Loucy (cell line): ENCODE measurements around the gene PNMA1.

Experiments used
- H2AFZ ChIP-seq: fragments of 200-600 bp; sonication (generic); 2 replicates; pipeline ENCODE4 v1.6.0; 2016; ENCODE audit warnings: antibody characterized with exemption, mild to moderate bottlenecking, low read length, moderate library complexity
- H3F3A ChIP-seq: fragments of 200-600 bp; 2 replicates; pipeline ENCODE4 v1.6.0; 2016; ENCODE audit warnings: antibody characterized with exemption, low read depth, mild to moderate bottlenecking
- H3K27me3 ChIP-seq: fragments of 200-600 bp; sonication (generic); 2 replicates; pipeline ENCODE4 v1.6.1; 2014; ENCODE audit warnings: low read length, mild to moderate bottlenecking; ENCODE audit not compliant: insufficient read depth, poor library complexity, severe bottlenecking
- H3K36me3 ChIP-seq: fragments of 200-600 bp; sonication (generic); 2 replicates; pipeline ENCODE4 v1.6.1; 2016; ENCODE audit warnings: low read length; ENCODE audit not compliant: insufficient read depth
- H3K4me1 ChIP-seq: fragments of 200-600 bp; sonication (generic); 2 replicates; pipeline ENCODE4 v1.5.1; 2014; ENCODE audit warnings: low read length, mild to moderate bottlenecking; ENCODE audit not compliant: insufficient read depth, poor library complexity, severe bottlenecking
- H3K4me2 ChIP-seq: fragments of 200-600 bp; sonication (generic); 2 replicates; pipeline ENCODE4 v1.6.0; 2014; ENCODE audit warnings: antibody characterized with exemption, low read length, low read depth, mild to moderate bottlenecking; ENCODE audit not compliant: poor library complexity, severe bottlenecking
- H3K4me3 ChIP-seq: fragments of 200-600 bp; sonication (generic); 2 replicates; pipeline ENCODE4 v1.5.1; 2014; ENCODE audit warnings: low read length, mild to moderate bottlenecking, mixed read lengths; ENCODE audit not compliant: poor library complexity, severe bottlenecking
- H3K79me2 ChIP-seq: fragments of 200-600 bp; sonication (generic); 2 replicates; pipeline ENCODE4 v1.6.1; 2014; ENCODE audit warnings: low read length; ENCODE audit not compliant: insufficient read depth
- H3K9ac ChIP-seq: fragments of 200-600 bp; sonication (generic); 2 replicates; pipeline ENCODE4 v1.6.0; 2014; ENCODE audit warnings: mild to moderate bottlenecking, low read depth, low read length, moderate library complexity; ENCODE audit not compliant: poor library complexity, severe bottlenecking
- H3K9me2 ChIP-seq: fragments of 200-600 bp; sonication (generic); replicated peaks from 2 replicates; pipeline ENCODE4 v1.6.1; 2016; ENCODE audit warnings: low read depth, low read length, mixed read lengths
- H3K9me3 ChIP-seq: fragments of 200-600 bp; sonication (generic); 2 replicates; pipeline ENCODE4 v1.6.1; 2014; ENCODE audit warnings: mild to moderate bottlenecking, antibody characterized with exemption, low read length, low read depth; ENCODE audit not compliant: insufficient read depth
- H4K20me1 ChIP-seq: fragments of 200-600 bp; sonication (generic); 2 replicates; pipeline ENCODE4 v1.6.0; 2014; ENCODE audit warnings: antibody characterized with exemption, low read length, mild to moderate bottlenecking; ENCODE audit not compliant: insufficient read depth, poor library complexity, severe bottlenecking
- CTCF ChIP-seq: fragments of 200-600 bp; sonication (generic); conservative IDR thresholded peaks from 2 replicates; pipeline ENCODE4 v1.5.1; 2014; ENCODE audit warnings: mild to moderate bottlenecking, antibody characterized with exemption, low read length
- EZH2phosphoT487 ChIP-seq: fragments of 200-600 bp; IDR thresholded peaks from 2 replicates; pipeline ENCODE4 v1.6.1; 2018; ENCODE audit warnings: antibody characterized with exemption, mild to moderate bottlenecking, moderate library complexity, borderline replicate concordance

Gene PNMA1

GRCh38 chr14:73761618-73762355 lies 47.6 kb upstream of the PNMA1 start:
- Histone ChIP-seq H3K27me3 (no peaks in the 10 kb centered on the region), H3K36me3 (no peaks in the 10 kb centered on the region), H3K9me2 (no peaks in the 10 kb centered on the region), H3K4me1 (peaks cover 44% of the 10 kb centered on the region), H4K20me1 (peaks cover 33% of the 10 kb centered on the region), H3K9me3 (no peaks in the 10 kb centered on the region), H2AFZ (no peak overlapping the region), H3K9ac (peak overlapping the region; percentile 88), H3K4me3 (no peak overlapping the region), H3F3A (no peaks in the 10 kb centered on the region), H3K79me2 (peaks cover 98% of the 10 kb centered on the region), H3K4me2 (peak overlapping the region; percentile 78)
- no peak for TF ChIP-seq CTCF
- TF ChIP-seq EZH2phosphoT487: no peak

GRCh38 chr14:73760598-73761586 lies 46.7 kb upstream of the PNMA1 start:
- Histone ChIP-seq H3K36me3 (no peaks in the 10 kb centered on the region), H3K9ac (peak overlapping the region; percentile 88), H2AFZ (peak overlapping the region; percentile 26; the same call in 1 of the 2 replicates), H3K27me3 (no peaks in the 10 kb centered on the region), H3K9me3 (no peaks in the 10 kb centered on the region), H3K4me3 (peak overlapping the region; percentile 82), H3F3A (no peaks in the 10 kb centered on the region), H3K79me2 (peaks cover 98% of the 10 kb centered on the region), H3K4me2 (peak overlapping the region; percentile 78), H3K9me2 (no peaks in the 10 kb centered on the region), H3K4me1 (peaks cover 53% of the 10 kb centered on the region), H4K20me1 (peaks cover 38% of the 10 kb centered on the region)
- TF ChIP-seq EZH2phosphoT487 (no peak), CTCF (no peak)

DNA sequence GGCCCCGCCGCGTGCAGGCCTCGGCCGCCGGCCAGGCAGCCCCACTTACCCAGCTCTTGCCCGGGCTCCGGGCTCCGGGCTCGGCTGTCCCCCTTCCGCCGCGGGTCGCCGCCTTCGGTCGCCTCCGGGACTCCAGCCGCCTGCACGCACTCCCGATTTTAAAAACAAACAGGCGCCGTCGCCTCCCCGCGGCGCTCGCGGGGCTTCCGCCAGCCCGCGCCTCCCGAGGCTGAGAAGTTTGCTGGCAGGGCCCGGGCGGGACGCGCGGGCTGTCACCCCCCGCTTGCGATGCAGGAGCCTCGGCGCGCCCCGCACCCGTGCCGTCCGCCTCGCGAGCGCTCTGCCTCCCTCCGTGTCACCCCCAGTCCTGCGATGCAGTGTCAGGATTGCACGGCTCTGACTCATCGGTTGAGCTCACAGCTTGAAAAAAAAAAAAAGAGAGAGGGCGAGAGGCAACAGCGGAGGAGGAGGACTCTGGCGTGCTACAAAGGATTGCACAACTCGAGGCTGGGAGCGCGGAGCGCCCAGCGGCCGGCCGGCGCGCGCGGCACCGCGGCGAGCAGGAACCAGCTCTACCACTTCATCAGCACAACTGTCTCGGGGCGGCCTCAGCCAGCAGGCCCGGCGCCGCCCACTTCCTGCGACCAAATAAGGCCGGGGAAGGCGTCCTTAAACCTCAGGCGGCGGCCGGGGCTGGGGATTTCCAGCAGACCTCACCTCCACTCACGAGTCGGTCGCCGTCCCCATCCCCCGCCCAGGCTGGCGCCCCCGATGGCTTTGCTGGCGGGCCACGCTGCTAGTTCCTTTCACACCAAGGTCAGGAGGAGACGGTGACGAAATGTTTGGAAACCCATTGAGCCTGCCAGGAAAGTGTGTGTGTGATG lies 45.8 kb upstream of the PNMA1 start:
- Histone ChIP-seq H3K9me3 (no peaks in the 10 kb centered on the region), H3K4me3 (peak overlapping the region; percentile 82), H3K4me2 (peak overlapping the region; percentile 78), H4K20me1 (peaks cover 43% of the 10 kb centered on the region), H3K9ac (peak overlapping the region; percentile 88), H2AFZ (peak overlapping the region; percentile 26; the same call in 1 of the 2 replicates), H3K9me2 (no peaks in the 10 kb centered on the region), H3K27me3 (no peaks in the 10 kb centered on the region), H3F3A (0 out of 2 replicates have a peak, but pooled peaks cover under 1% of the 10 kb centered on the region), H3K36me3 (no peaks in the 10 kb centered on the region), H3K79me2 (peaks cover 98% of the 10 kb centered on the region), H3K4me1 (peaks cover 59% of the 10 kb centered on the region)
- no peak for TF ChIP-seq EZH2phosphoT487
- TF ChIP-seq CTCF: peak; percentile 13; the same call in 1 of the 2 replicates
